Endodermal cell (in vitro differentiated cells): ENCODE measurements around the gene TMX1. TPM values are rescaled to one million over a fixed set of nuclear protein-coding genes. Genes with fewer than 3 reads are reported as not detected.

ENCODE experiments used
- DNase-seq: peaks from one replicate; pipeline ENCODE4 v3.0.0-alpha.2; 2017
- H3K27ac ChIP-seq: 2 replicates; pipeline ENCODE4 v1.5.1; 2013; ENCODE audit warnings: mild to moderate bottlenecking, low read depth, low read length, moderate library complexity
- H3K27me3 ChIP-seq: 2 replicates; pipeline ENCODE4 v1.6.1; 2013; ENCODE audit warnings: mild to moderate bottlenecking, low read length, moderate library complexity; ENCODE audit not compliant: insufficient read depth, control insufficient read depth, poor library complexity, severe bottlenecking
- H3K36me3 ChIP-seq: 2 replicates; pipeline ENCODE4 v1.7.0; 2013; ENCODE audit warnings: mild to moderate bottlenecking, low read length, moderate library complexity; ENCODE audit not compliant: control insufficient read depth, insufficient read depth
- H3K4me1 ChIP-seq: one replicate; pipeline ENCODE4 v1.7.0; 2013; ENCODE audit warnings: low read length; ENCODE audit not compliant: control insufficient read depth, insufficient read depth
- H3K4me3 ChIP-seq: 2 replicates; pipeline ENCODE4 v1.5.1; 2013; ENCODE audit warnings: mild to moderate bottlenecking, low read length, moderate library complexity
- H3K9ac ChIP-seq: 2 replicates; pipeline ENCODE4 v1.6.1; 2013; ENCODE audit warnings: mild to moderate bottlenecking, low read length, moderate library complexity; ENCODE audit not compliant: poor library complexity, severe bottlenecking; ENCODE audit errors: extremely low read depth
- H3K9me3 ChIP-seq: 2 replicates; pipeline ENCODE4 v1.6.1; 2013; ENCODE audit warnings: mild to moderate bottlenecking, low read length, moderate library complexity; ENCODE audit not compliant: control insufficient read depth
- H3K27ac Mint-ChIP-seq: 2 replicates; pipeline ENCODE4 v1.8.0; 2020; ENCODE audit warnings: mixed read lengths
- H3K27me3 Mint-ChIP-seq: 2 replicates; pipeline ENCODE4 v1.8.0; 2021; ENCODE audit warnings: mild to moderate bottlenecking, mixed read lengths; ENCODE audit not compliant: insufficient read depth
- H3K36me3 Mint-ChIP-seq: 2 replicates; pipeline ENCODE4 v1.8.0; 2020; ENCODE audit warnings: low read depth, mixed read lengths
- H3K4me1 Mint-ChIP-seq: 2 replicates; pipeline ENCODE4 v1.8.0; 2020; ENCODE audit warnings: mixed read lengths
- H3K4me3 Mint-ChIP-seq: 2 replicates; pipeline ENCODE4 v1.8.0; 2020; ENCODE audit warnings: mild to moderate bottlenecking, moderate library complexity, mixed read lengths
- H3K9me3 Mint-ChIP-seq: 2 replicates; pipeline ENCODE4 v1.8.0; 2020; ENCODE audit warnings: mild to moderate bottlenecking, mixed read lengths
- CTCF ChIP-seq: fragments of 200-600 bp; sonication (generic); conservative IDR thresholded peaks from 2 replicates; pipeline ENCODE4 v1.5.0; 2021; ENCODE audit warnings: antibody characterized with exemption, mild to moderate bottlenecking
- whole genome bisulfite sequencing, 2 experiments: methylation state at CpG; one replicate each; pipeline versions ENCODE4 v1.1.5 to v1.1.7; 2013; ENCODE audit warnings: missing lambda C conversion rate in 2 of 2, mixed read lengths in 1 of 2; ENCODE audit not compliant: insufficient coverage in 1 of 2, insufficient read length in 1 of 2; 5-methylcytosine and 5-hydroxymethylcytosine counted together
- long read RNA-seq, 4 experiments: library from polyadenylated mRNA in 2 of 4; library from RNA in 1 of 4; library from capped mRNA in 1 of 4; stranded (forward) in 3 of 4; unstranded in 1 of 4; transcript quantifications; one replicate each; pipeline ENCODE4 v2.0.0, GENCODE V29; 2020 to 2021; ENCODE audit warnings: inconsistent platforms in 1 of 4
- polyA plus RNA-seq, 2 experiments: library from polyadenylated mRNA; stranded (reverse); fragments of 50-300 nt; gene quantifications; one replicate each; pipeline ENCODE4 v1.2.3, GENCODE V29; 2013
- total RNA-seq, 2 donors: library from RNA; stranded (reverse); fragmentation: NEBNext Ultra II Directional in 1 of 2; extraction: Animal tissue kit (Norgen Biotek cat#: 25700) in 1 of 2; gene quantifications; 2 replicates in 1 of 2; 3 replicates in 1 of 2; pipeline ENCODE4 v1.2.1, GENCODE V29; 2021

Gene TMX1, protein sequence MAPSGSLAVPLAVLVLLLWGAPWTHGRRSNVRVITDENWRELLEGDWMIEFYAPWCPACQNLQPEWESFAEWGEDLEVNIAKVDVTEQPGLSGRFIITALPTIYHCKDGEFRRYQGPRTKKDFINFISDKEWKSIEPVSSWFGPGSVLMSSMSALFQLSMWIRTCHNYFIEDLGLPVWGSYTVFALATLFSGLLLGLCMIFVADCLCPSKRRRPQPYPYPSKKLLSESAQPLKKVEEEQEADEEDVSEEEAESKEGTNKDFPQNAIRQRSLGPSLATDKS
- 10 to 100 TPM; 28.8 to 36.1 TPM for total RNA-seq
- 64.9 TPM for polyA plus RNA-seq (2013, experiment 1 of 2)
- polyA plus RNA-seq (2013, experiment 2 of 2), result 56.9 TPM
- long read RNA-seq, experiment 1, transcript TMX1-201 (8 exons, 3,995 nt), result major isoform, 18 of 26 reads
- long read RNA-seq, experiment 1, partial matches to known transcripts, result 0 of 26 reads
- long read RNA-seq, experiment 1, other reads (novel, unspliced or antisense), result 8 of 26 reads
- long read RNA-seq, experiment 2, transcript TMX1-201 (8 exons, 3,995 nt), result major isoform, 71 of 84 reads
- long read RNA-seq, experiment 2, partial matches to known transcripts, result 9 of 84 reads
- long read RNA-seq, experiment 2, other reads (novel, unspliced or antisense), result 4 of 84 reads
- long read RNA-seq, experiment 3, transcript TMX1-201 (8 exons, 3,995 nt), result major isoform, 327 of 348 reads
- long read RNA-seq, experiment 3, partial matches to known transcripts, result 0 of 348 reads
- long read RNA-seq, experiment 3, other reads (novel, unspliced or antisense), result 20 of 348 reads
- long read RNA-seq, experiment 4, transcript TMX1-201 (8 exons, 3,995 nt), result major isoform, 44 of 46 reads
- long read RNA-seq, experiment 4, partial matches to known transcripts, result 0 of 46 reads
- long read RNA-seq, experiment 4, other reads (novel, unspliced or antisense), result 2 of 46 reads

- Mint-ChIP-seq H3K4me3 (no peak within 1 kb of the TSS), H3K36me3 (peaks cover 11% of the 10 kb centered on the region), H3K9me3 (no peaks in the 10 kb centered on the region), H3K27ac (no peak within 1 kb of the TSS), H3K27me3 (no peaks in the 10 kb centered on the region), H3K4me1 (peaks cover 12% of the 10 kb centered on the region)
- peak within 1 kb of the TSS; percentile 85 for H3K27ac ChIP-seq
- TF ChIP-seq CTCF, result peak; percentile 45
- peak within 1 kb of the TSS; percentile 88 for H3K9ac ChIP-seq
- 1 to 5% methylated on average over 20 to 63 of the region's 65 CpGs for WGBS, 2 experiments
- peak within 1 kb of the TSS; percentile 98 for H3K4me3 ChIP-seq
- H3K9me3 ChIP-seq, result no peaks in the 10 kb centered on the region
- peaks cover 2% of the 10 kb centered on the region for H3K4me1 ChIP-seq
- peaks cover 14% of the 10 kb centered on the region for H3K36me3 ChIP-seq
- no peaks in the 10 kb centered on the region for H3K27me3 ChIP-seq
- DNase-seq, result peak; percentile 99
These were observed at the start of gene TMX1 for GRCh38 chr14:51239813-51240803. Gene TMX1, plus strand, starts transcription at chr14:51240247. Its CDS starts 46 bp downstream, at chr14:51240293.

DNA sequence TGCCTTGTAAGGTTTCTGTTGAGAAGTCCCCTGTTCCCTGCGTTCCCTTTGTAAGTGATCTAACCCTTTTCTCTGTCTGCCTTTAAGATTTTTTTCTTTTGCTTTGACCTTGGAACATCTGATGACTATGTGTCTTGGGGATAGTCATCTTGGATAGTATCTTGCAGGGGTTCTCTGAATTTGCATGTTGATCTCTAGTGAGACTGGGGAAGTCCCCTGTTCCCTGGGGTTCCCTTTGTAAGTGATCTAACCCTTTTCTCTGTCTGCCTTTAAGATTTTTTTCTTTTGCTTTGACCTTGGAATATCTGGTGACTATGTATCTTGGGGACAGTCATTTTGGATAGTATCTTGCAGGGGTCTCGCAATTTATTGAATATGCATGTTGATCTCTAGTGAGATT is 38.2 kb upstream of the TMX1 start:
- Histone ChIP-seq H3K4me3 (no peak overlapping the region), H3K9me3 (no peaks in the 10 kb centered on the region), H3K9ac (no peak overlapping the region), H3K27ac (no peak overlapping the region), H3K4me1 (no peaks in the 10 kb centered on the region), H3K36me3 (no peaks in the 10 kb centered on the region), H3K27me3 (no peaks in the 10 kb centered on the region)
- TF ChIP-seq CTCF, result no peak
- no peak overlapping the region for H3K27ac Mint-ChIP-seq
- H3K36me3 Mint-ChIP-seq, result no peaks in the 10 kb centered on the region
- no peak overlapping the region for H3K4me3 Mint-ChIP-seq
- no peaks in the 10 kb centered on the region for H3K9me3 Mint-ChIP-seq
- 80 to 98% methylated on average over 1 to 2 of the region's 2 CpGs for WGBS, 2 experiments
- no peak for DNase-seq
- peaks cover 14% of the 10 kb centered on the region for H3K4me1 Mint-ChIP-seq
- H3K27me3 Mint-ChIP-seq, result peaks cover 7% of the 10 kb centered on the region
